ENCODE data around the gene RAD50.

Gene RAD50

DNA sequence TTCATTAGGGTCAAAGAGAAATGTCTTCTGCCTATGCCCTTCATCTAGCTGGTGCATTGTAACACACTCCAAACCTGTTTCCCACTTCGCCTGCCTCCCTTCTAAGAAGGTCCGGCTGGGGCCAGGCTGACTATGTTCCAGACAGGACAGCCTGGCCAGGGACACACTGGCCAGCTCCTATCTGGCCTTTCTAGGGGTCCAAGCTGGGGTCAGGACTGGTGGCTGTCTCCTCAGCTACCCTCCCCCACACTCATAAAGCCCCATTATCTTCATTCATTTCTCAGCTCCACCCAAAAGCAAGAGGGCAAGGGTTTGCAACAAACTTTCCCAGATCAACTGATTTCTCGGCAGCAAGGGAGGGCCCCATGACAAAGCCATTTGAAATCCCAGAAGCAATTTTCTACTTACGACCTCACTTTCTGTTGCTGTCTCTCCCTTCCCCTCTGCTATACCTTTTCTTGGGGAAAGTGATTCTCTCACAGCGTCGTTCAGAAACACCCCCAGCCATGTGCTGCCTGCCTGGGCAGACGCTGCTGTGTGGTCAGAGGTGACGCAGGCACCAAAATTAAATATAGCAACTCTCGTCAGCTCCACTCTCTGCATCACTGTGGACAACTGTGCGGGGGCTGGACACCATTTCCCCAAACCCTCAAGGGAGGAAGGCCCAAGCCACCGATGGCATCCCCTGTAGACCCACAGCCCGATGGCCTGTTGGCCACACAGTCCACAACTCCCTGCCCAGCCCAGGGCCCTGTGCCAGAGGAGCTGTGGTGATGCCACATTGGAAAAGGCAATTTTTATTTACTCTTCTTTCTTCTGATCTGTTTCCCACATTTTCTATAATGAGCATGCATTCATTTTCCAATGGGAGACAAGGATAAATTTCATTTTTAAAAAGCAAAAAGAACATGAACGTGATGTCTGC is 107.3 kb downstream of the RAD50 start:
- DNase-seq = peak; percentile 67

DNA sequence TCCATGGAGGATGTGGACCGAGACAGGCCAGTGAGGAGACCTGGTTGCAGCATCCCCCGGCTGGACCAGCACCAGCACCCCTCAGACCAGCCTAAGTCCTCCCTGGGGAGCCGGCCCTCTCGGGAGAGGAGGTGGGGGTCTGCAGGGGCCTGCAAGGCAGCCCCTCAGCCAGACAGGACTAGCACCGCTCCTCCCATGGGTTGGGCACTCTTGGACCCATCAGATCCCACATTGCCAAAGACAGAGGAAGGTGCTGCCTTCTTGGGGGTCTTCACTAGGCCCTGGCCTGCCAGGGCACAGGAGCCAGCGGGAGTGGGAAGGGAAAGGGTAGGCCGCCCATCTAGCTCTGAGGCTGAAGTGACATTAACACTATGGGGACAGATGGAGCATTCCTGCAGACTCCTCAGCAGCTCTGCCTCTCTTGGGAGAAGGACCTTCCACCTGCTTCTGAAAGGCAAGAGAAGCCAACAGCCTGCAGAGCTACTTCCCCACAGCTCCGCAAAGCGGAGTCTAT is 108.0 kb downstream of the RAD50 start:
- DNase-seq = no peak

DNA sequence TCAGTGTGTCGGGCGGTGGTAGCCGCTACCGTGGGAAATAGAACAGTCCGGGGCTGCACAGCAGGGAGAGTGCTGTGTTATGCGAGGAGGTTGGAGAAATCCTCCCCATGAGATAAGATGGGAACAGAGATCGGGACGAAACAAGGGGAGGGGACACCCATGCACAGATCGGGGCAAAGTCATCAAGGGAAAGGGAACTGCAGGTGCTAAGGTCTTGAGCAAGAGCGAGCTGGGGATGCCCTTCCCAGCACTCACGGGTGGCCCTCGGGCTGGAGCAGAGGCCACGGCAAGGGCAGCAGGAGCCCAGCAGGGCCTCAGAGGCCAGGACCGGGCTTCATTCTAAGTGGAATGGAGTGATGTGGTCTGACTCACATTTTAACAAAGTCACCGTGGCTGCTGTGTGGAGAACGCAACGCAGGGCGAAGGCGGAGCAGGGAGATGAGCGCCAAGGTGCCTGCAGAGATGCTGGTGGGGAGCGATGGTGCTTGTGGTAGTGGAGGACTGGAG is 108.8 kb downstream of the RAD50 start:
- DNase-seq = no peak

DNA sequence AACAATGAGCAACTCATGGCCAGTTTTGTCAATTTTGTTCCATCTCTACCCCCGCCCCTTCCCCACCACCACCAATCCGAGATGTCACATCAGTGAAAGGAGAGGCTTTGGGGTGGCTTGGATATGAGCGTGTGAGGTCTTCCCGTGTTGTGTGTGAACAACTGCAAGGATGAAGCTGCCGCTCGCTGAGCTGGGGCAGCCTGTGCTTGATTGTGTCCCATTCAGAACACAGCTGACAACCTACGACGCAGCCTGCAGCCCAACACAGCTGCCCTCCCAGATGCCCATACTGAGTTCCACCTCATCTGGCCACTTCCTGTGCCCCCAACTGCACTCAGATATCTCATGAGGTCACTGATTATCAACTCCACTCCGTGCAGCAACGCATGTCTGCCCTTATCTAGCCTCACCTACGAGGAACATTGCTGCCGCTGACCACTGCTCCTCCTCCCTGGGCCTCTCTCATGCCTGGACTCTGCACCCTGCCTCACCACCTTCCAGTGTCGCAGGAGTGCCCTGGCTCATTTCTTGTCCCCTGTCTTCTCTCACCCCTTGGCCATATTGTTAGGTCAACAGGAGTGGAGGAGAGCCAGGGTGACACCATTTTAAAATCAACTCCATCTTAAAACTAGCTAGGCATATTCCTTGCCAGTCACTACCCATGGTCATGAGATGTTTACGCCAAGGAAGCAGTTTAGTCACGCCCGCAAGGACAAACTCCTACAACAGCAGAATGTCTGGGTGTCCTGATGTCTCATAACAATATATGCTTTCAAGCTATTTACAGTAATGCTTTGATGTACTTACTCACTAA is 109.7 kb downstream of the RAD50 start:
- DNase-seq = peak; percentile 51

DNA sequence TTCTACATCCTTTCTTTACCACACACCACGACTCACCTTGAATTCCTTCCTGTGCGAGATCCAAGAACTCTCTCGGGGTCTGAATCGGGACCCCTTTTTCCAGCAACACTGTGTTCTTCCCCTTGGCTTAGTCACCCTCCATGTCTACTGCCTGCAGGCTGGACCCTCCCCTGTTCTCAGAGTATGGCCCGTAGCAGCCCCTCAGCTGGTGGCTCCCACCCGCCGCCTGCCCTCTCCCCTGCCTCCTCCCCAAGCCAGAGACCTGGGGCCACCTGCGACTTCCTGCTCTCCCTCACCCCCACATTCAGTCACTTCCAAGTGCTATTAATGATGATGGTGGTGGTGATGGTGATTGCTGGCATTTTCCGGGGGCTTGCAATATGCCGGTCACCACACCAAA is 110.5 kb downstream of the RAD50 start:
- DNase-seq = no peak

DNA sequence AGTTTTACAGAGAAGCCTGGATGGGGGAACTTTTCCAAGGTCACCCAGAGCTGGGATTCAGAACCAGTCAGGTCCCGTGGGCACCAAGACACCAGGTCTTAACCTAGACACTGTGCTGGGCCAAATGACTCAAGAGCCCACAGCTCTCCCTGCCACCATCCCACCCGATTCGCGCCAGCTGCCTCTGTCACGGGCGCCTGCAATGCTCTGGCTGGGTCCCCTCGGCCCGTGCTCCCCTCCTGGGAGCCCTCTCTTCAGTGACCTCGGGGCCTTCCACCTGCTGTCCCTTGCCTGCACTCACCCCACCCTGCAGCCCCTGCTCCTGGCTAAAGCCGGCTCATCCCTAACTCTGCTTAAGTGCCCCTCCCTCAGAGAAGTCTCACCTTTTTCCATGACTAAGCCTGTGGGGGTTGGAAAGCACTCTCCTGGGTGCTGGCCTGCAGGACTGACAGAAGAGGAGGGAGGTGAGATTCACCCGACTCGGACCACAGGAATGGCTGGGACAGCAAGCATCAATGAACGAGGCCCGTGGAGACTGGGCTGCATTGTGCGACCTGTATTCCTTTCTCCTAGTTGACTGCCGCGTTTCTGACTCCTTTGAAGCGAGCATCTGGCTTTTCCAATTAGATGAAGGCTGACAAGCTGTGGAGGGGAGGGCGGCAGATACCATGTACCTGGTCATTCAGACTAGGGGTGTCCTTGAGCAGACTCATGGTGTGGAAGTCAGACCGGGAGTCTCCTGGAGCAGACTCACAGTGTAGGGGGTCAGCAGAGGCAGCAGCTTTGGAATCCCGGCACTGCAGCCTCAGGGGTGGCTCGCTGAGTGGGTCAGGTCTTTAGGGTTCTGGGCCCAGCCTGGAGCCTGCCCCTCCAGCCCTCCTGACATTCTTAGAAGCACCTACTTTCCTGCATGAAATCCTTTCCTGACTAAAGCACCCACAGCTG is 111.3 kb downstream of the RAD50 start:
- no peak for DNase-seq

DNA sequence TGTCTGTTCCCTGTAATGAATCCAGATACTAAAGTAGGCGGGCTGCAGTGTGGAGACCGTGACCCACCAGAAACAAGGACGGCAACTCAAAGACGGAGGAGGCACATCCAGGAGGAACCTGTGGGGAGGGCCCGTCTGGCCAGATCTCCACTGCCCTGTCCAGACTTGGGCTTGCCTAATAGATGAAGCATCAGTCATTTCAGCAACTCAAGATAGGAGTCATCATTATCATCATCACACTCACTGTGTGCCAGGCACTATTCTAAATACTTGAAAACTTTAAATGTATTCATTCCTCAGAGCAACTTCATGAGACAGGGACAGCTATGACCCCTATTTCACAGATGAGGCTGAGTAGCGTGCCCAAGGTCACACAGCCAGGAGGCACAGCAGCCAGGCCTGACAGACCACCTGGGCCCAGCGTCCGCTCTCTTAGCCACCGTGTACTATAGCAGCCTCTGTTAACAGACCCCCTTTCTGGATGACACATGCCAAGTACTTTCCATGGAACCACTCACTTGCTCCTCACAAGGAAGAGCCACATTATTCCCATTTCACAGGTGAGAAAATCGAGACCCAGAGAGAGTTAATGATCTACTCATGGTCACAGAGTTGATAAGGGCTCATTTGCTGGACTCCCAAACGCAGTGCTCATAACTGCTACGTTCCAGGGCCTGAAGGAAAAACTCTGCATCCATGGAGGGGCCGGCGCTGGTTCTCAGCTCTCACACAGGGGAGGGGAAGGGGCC is 112.1 kb downstream of the RAD50 start:
- no peak for DNase-seq

DNA sequence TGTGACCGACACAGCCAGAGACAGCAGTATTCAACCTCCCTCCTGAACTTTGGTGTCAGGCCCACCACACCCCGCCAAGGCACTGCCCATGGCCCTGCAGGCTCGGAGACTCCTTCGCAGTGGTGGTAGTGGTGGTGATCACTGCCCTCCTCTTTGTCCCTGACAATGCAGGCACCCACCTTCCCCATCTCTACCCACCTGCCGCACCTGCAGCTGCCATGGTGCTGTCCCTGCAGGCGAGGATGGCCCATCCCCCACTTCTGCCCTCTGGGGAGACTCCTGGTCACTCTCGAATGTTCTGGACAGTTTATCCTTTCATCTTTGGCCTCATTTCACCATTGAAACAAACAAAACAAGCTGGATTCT is 112.7 kb downstream of the RAD50 start:
- DNase-seq = no peak

DNA sequence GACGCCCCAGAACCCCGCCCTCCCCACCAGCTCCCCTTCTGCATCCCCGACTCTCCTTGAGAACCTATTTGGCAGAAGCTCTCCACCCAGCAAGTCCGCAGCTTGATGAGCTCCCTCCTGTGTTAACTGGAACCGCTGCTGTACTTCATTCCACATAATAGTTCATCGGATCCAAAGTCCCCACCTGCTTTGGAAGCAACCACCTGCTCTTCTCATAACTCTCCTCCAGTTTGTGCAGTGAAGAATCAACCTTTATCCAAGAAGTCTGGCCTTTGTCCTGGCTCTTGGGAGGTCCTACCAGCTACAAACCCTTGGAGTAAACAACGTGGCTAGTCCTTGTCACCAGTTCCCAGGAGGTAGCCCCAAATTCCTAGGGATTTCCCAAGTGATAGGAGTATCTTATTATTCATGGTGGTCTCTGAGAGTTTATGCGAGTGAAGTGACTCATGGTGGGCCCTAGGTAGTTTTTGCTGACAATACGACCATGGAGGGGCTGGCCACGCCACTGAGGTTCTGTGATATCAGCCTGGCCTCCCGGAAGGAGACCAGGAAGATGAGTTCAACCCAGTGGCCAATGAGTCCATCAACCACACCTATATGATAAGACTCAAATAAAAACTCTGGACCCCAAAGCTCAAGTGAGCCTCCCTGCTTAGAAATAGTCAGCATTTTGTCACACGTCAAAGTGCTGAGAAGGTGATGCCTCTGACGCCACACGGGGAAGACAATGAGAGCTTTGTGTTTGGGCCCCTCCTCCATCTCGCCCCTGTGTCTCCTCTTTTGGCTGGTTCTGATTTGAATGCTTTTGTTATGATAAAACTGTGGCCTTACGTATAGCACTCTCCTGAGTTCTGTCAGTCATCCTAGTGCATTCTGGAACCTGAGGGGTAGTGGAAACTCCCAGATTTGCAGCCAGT is 113.4 kb downstream of the RAD50 start:
- no peak for DNase-seq

DNA sequence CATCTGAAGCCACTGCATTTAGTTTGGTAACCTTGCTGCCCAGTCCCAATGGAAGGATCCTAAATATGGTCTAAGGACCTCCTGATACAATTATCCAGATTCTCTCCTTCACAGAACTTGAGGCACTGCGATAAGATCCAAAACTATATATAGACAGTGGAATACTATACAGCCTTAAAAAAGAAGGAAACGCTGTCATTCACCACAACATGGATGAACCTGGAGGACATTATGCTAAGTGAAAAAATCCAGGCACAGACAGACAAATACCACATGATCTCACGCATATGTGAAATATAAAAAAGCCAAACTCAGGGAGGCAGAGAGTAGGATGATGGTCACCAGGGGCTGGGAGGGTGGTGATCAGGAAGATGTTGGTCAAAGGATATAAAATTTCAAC is 114.2 kb downstream of the RAD50 start:
- no peak for DNase-seq

DNA sequence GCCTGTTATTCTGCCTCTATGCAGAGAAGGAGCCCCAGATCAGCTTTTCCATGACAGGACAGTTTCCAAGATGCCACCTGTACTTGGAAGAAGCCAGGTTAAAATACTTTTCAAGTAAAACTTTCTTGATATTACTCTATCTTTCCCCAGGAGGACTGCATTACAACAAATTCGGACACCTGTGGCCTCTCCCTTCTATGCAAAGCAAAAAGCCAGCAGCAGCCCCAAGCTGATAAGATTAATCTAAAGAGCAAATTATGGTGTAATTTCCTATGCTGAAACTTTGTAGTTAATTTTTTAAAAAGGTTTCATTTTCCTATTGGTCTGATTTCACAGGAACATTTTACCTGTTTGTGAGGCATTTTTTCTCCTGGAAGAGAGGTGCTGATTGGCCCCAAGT is 116.7 kb downstream of the RAD50 start:
- peak; percentile 38 for DNase-seq

DNA sequence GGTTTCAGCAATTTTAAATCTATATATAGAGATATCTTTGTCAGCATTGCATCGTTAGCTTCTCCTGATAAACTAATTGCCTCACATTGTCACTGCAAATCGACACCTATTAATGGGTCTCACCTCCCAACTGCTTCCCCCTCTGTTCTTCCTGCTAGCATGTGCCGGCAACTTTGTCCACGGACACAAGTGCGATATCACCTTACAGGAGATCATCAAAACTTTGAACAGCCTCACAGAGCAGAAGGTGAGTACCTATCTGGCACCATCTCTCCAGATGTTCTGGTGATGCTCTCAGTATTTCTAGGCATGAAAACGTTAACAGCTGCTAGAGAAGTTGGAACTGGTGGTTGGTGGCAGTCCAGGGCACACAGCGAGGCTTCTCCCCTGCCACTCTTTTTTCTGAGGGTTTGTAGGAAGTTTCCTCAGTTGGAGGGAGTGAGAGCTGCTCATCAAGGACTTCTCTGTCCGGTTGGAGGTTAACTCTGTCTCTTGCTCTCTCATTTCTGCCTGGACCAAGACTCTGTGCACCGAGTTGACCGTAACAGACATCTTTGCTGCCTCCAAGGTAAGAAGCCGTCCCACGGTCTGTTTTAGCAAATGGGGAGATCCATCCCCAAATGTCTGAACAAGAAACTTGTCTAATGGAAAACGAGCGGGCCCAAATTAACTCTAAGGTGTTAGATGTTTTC is 117.3 kb downstream of the RAD50 start, which contains the start of gene IL4:
TSS of gene IL4 (plus strand) at position 51 of the 692 bp plus-strand sequence. CDS start at position 113, 62 bp downstream.
- DNase-seq = no peak

DNA sequence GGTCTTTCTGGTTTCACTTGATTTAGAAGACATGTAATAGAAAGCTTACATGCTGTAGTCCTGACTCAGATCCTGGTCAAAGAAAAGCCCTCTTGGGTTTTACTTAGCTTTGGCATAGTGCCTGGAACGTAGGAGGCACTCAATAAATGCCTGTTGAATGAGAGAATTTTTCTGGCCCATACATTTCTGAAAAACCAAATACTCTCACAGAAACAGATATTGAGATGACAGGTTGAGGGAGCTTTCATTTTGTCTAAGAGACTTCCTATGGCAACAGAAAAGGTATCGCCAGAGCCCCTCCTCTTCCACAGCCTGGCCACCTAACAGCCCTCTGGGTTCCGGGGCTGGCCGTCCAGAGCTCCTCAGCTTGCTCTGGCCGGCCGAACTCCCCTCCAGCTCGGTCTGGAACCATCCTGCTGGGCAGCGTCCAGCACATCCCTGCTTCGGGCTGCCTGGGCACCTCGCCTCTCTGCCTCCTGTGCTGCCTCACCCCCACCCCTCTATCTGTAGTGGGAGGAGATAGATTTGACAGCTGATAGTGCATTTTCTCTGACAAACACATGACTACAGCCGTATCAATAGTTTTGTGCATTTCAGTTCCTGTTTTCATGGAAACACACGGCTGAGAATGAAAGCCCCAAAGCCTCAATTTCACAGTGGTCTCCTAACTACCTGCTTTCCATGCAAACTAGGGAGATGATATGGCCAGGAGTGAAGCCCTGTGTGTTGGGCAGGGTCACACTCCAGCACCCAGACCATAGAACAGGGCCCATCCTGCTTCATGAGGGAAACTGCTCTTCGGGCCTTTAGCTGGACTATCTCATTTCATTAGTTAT is 118.1 kb downstream of the RAD50 start:
- peak; percentile 32 for DNase-seq

DNA sequence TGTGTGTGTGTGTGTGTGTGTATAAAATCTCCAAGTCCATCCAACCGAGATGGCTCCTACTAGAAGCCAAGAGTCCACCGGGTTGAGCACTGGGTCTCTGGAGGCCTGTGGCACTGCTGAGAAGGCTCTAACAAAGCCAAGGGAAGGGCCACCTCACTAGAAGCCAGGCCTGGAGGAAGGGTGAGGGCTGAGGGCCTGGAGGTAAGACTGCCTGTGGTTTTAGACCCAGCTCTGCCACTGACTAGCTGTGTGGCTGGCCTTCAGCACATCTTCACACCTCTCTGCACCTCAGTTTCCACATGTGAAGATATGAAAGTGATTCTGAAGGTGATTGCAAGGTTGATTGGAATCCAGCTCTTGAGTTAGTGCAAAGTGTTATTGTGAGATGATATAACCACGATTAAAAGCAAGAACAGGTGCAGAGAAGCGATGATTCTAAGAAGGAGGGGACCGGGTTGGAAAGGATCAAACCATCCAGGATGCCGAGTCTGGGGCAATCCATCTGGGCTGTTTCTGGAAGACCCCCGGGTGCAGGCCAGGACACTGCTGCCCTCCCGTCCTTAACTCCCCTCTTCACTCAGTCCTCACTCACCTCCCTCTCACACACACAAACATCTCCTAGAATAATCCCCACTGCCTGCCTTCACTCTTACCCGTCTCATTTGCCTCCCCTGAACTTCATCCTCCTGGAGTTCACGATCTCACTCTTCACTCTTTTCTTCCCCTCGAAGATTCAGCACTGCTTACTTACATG is 119.3 kb downstream of the RAD50 start:
- no peak for DNase-seq

DNA sequence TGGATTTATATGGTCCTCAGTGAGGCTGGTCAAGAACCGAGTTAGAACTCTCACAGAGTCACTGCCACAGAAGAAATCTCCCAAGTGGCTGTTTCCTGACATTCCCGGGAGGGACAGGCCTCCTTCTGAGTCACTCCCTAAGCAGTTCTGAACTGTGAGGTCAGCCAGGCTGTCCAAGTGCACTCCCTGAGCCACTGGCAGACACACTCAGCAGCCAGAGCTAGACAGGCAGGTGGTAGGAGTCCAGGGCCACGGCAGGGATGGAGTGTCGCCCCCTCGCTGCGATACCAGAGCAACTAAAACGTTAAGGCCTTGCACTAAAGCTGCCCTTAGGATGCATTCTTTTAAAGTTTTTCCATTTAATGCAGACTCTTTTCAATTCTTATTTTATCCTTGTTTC is 120.4 kb downstream of the RAD50 start:
- no peak for DNase-seq

DNA sequence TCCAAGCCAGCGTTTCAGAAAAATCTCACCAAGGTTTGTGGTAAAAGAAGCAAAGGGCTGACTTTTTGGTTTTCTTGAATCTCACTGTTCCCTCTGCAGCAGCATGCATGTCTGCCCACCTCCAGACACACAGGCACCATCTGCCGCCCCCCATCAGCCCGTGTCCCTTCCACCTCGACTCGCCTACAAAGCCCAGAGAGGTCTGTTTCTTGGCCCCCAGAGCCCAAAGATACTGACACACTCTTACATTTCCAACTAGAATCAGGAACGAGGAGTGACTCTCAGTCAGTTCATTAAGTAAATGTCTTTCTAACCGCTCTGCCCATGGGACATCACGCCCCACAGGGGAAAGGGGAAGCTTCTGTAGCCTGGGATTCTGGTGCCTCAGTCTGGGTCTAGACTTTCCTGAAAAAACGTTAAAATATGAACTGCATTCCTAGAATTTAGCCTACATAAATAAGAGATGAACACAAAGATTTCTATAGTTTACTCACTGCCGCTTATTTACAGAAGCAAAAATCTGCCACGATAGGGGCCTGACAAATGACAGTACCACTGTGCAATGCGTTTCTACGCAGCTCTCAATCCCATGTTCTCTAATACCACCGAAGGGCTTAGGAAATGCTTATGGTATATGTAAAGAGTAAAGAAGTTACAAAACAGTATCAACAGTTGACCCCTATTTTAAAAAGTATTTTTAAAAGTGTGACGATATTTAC is 121.1 kb downstream of the RAD50 start:
- no peak for DNase-seq

DNA sequence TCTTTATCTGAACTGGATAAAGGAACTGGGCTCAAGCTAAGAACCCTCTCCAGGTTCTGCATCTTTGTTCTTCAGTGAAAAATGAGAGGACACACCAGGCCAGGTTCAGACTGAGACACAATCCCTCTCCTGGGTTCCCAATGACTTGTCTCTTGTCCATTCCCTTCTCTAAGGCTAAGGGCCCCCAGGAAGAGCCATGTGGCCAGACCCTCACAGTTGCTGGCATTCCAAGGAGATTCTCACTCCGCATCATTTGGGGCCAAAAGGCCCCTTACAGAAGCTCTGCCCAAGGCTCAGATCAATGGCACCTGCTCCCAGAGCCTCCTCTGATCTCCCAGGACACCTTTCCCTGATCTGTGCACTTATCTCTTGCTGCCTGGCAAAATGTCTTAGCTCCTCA is 122.0 kb downstream of the RAD50 start:
- no peak for DNase-seq

Measured in hematopoietic multipotent progenitor cell treated with erythropoietin and hydrocortisone succinate and interleukin-3 and kit ligand, for 8 days (in vitro differentiated cells).